Lung (tissue), 12 donors: ENCODE results near the gene ZHX3. TPM values are rescaled to one million over a fixed set of nuclear protein-coding genes. Genes with fewer than 3 reads are reported as not detected.

Experiments
- ATAC-seq: fragments of 200-7000 bp; cut with Tn5 transposase; one replicate; pipeline ENCODE4 v1.9.1; 2020; ENCODE audit warnings: moderate number of reproducible peaks; ENCODE audit not compliant: insufficient read depth, low FRiP score
- DNase-seq, 3 donors: peaks; one replicate each; pipeline ENCODE4 v3.0.0-alpha.2; 2013 to 2017
- H3K27ac ChIP-seq, 2 donors: one replicate each; pipeline ENCODE4 v1.5.1; 2013; ENCODE audit warnings: mild to moderate bottlenecking in 2 of 2, moderate library complexity in 2 of 2, control low read depth in 1 of 2, inconsistent platforms in 1 of 2, low read depth in 1 of 2, low read length in 1 of 2
- H3K27me3 ChIP-seq, 3 donors: one replicate each; pipeline ENCODE4 v1.5.1; 2013; ENCODE audit warnings: low read length in 2 of 3; ENCODE audit not compliant: control insufficient read depth in 3 of 3, insufficient read depth in 3 of 3
- H3K36me3 ChIP-seq, 4 donors: one replicate each; pipeline ENCODE4 v1.5.1; 2013; ENCODE audit warnings: low read length in 4 of 4, mild to moderate bottlenecking in 1 of 4, moderate library complexity in 1 of 4; ENCODE audit not compliant: control insufficient read depth in 4 of 4, insufficient read depth in 4 of 4
- H3K4me1 ChIP-seq, 5 donors: one replicate each; pipeline ENCODE4 v1.5.1; 2013; ENCODE audit warnings: low read length in 5 of 5, mild to moderate bottlenecking in 2 of 5, moderate library complexity in 1 of 5; ENCODE audit not compliant: control insufficient read depth in 5 of 5, insufficient read depth in 5 of 5
- H3K4me3 ChIP-seq: one replicate; pipeline ENCODE4 v1.5.1; 2013; ENCODE audit warnings: mild to moderate bottlenecking, control low read depth, moderate library complexity
- H3K9ac ChIP-seq, 2 donors: one replicate each; pipeline ENCODE4 v1.5.1; 2013; ENCODE audit warnings: low read length in 2 of 2, control low read depth in 1 of 2; ENCODE audit not compliant: insufficient read depth in 1 of 2
- H3K9me3 ChIP-seq, 4 donors: one replicate each; pipeline ENCODE4 v1.5.1; 2013; ENCODE audit warnings: low read length in 3 of 4, mild to moderate bottlenecking in 1 of 4, moderate library complexity in 1 of 4; ENCODE audit not compliant: control insufficient read depth in 4 of 4, insufficient read depth in 3 of 4
- CTCF ChIP-seq: IDR thresholded peaks from 2 replicates; pipeline ENCODE4 v1.5.1; 2012; ENCODE audit warnings: mild to moderate bottlenecking; ENCODE audit errors: control extremely low read depth, extremely low read depth
- WGBS, 2 donors: extraction: QIAGEN DNeasy Blood & Tissue Kit; methylation state at CpG; one replicate each; pipeline ENCODE4 v1.1.7; 2013; 5-methylcytosine and 5-hydroxymethylcytosine counted together
- polyA plus RNA-seq, 2 donors: library from polyadenylated mRNA; stranded (reverse); fragments of 200-250 nt; gene quantifications; one replicate each; pipeline ENCODE4 v1.2.1, GENCODE V29; 2013
- total RNA-seq, 2 donors: library from RNA; depleted of rRNA in 1 of 2; stranded (reverse); fragments of >200 nt in 1 of 2; gene quantifications; one replicate each; pipeline ENCODE4 v1.2.1, GENCODE V29; 2014 to 2021
- donor health status: control.
- donor health status: control.
- donor health status: Bipolar disorder and iron deficiency.
- donor health status: healthy.
- donor health status: DM: yes; HTN: yes; CAD: no.

ZHX3 gene
- total and polyA plus RNA-seq, 4 donors = 8.3 to 48.2 (median 18.0) TPM

DNA sequence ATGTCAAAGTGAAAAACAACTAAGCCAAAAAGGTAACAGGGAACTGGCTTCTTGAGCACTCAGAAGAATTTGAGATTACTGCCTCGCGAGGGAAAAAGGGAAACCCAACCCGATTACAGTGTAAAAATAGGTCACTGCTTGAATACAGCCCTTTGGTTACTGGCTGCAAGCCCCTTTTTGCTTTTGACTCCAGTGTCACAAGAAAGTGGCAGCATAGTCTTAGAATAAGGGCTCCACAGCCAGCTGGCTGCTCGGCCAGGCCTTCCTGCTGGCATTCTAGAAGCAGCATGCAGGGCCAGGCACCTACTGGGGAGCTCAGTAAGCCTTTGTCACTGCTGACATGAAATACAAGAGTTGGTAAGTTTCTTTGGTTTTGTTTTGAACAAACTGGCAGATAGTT is 83.0 kb downstream of the ZHX3 start:
- TF ChIP-seq CTCF = no peak
- WGBS, 2 donors = 44 to 71% methylated on average over 4 of the region's 4 CpGs
- ATAC-seq (no peak), DNase-seq (peak in 1 of 3 donors; percentile 10)
- Histone ChIP-seq H3K4me1 (peaks cover 0 to 27% (median 5%) of the 10 kb centered on the region in 5 donors), H3K27ac (peak overlapping the region; percentile 69 to 74), H3K4me3 (no peak overlapping the region), H3K36me3 (no peaks in the 10 kb centered on the region), H3K27me3 (no peaks in the 10 kb centered on the region), H3K9me3 (peaks cover 0 to 2% (median 0%) of the 10 kb centered on the region in 4 donors), H3K9ac (no peak overlapping the region)

DNA sequence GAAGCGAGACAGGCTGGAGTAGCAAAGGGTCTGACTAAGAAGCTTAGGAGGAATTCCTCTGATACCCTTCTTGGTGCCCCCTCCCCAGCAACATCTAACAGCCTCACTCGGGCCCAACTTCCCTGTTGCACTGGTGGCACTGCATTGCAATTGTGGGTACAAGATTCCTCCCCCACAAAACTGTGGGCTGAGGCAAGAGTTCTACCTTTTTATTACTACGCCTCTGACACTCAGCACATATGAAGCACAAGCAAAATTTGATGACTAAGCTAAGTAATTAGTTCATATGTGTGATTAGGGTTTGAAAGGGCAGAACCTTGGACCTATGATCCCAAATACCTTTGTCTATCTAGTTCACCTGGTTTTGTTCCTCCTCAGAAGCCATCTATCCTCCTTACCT is 83.5 kb downstream of the ZHX3 start:
- H3K9ac ChIP-seq = no peak overlapping the region
- no peak for ATAC-seq

GRCh38 chr20:41232973-41233926 is 84.3 kb downstream of the ZHX3 start:
- H3K36me3 ChIP-seq = no peaks in the 10 kb centered on the region
- H3K4me1 ChIP-seq = peaks cover 0 to 27% (median 5%) of the 10 kb centered on the region in 5 donors
- H3K9ac ChIP-seq = no peak overlapping the region
- TF ChIP-seq CTCF = no peak
- H3K27me3 ChIP-seq = no peaks in the 10 kb centered on the region
- 89 to 91% methylated on average over 6 of the region's 6 CpGs for WGBS, 2 donors
- ATAC-seq (peak; percentile 9), DNase-seq (peak in 1 of 3 donors; percentile 23)
- peak overlapping the region; percentile 74 to 75 for H3K27ac ChIP-seq
- H3K4me3 ChIP-seq = no peak overlapping the region
- H3K9me3 ChIP-seq = no peaks in the 10 kb centered on the region

More for the DNA sequence above, 83.5 kb downstream of the ZHX3 start:
- TF ChIP-seq CTCF = no peak
- H3K9me3 ChIP-seq = no peaks in the 10 kb centered on the region
- no peak for DNase-seq
- H3K27me3 ChIP-seq = no peaks in the 10 kb centered on the region
- no peak overlapping the region for H3K4me3 ChIP-seq
- peaks cover 0 to 27% (median 5%) of the 10 kb centered on the region in 5 donors for H3K4me1 ChIP-seq
- peak overlapping the region; percentile 64 to 74 for H3K27ac ChIP-seq
- 85 to 89% methylated on average over 3 of the region's 3 CpGs for WGBS, 2 donors
- no peaks in the 10 kb centered on the region for H3K36me3 ChIP-seq
